K562 (cell line): ENCODE results near the gene CCDC137. TPM values are rescaled to one million over a fixed set of nuclear protein-coding genes. Genes with fewer than 3 reads are reported as not detected.

Experiments
- ARID1B ChIP-seq: fragments of 450-650 bp; IDR thresholded peaks from 2 replicates; pipeline ENCODE4 v1.6.1; 2016; ENCODE audit warnings: antibody characterized with exemption, mild to moderate bottlenecking, inconsistent platforms
- ARNT ChIP-seq, 2 experiments: fragments of 450-650 bp; IDR thresholded peaks; 2 replicates each; pipeline ENCODE4 v1.6.1; 2016; ENCODE audit warnings: mild to moderate bottlenecking in 1 of 2
- DPF2 ChIP-seq: fragments of 450-650 bp; IDR thresholded peaks from 2 replicates; pipeline ENCODE4 v1.6.1; 2016
- ELK3 ChIP-seq: fragments of 450-650 bp; formaldehyde crosslinking; IDR thresholded peaks from 2 replicates; pipeline ENCODE4 v1.4.0; 2020; ENCODE audit warnings: mild to moderate bottlenecking
- GABPA ChIP-seq: fragments of 200-800 bp; sonication (Bioruptor generic); conservative IDR thresholded peaks from 2 replicates; pipeline ENCODE4 v1.6.1; 2016; ENCODE audit warnings: low read depth, missing genetic modification characterization, missing compliant biosample characterization
- GABPB2 ChIP-seq: fragments of 250-450 bp; sonication (Bioruptor Pico); conservative IDR thresholded peaks from 2 replicates; pipeline ENCODE4 v1.5.1; 2021; ENCODE audit warnings: mild to moderate bottlenecking
- HMBOX1 ChIP-seq: sonication (generic); IDR thresholded peaks from 2 replicates; pipeline ENCODE4 v1.6.1; 2016
- ILK ChIP-seq: fragments of 450-650 bp; IDR thresholded peaks from 2 replicates; pipeline ENCODE4 v1.6.1; 2016; ENCODE audit warnings: missing genetic modification characterization, low read depth, mild to moderate bottlenecking, missing compliant biosample characterization, moderate library complexity, borderline replicate concordance
- JUN ChIP-seq, 2 experiments: sonication (generic) in 1 of 2; formaldehyde crosslinking in 1 of 2; IDR thresholded peaks; 2 replicates each; pipeline versions ENCODE4 v1.6.1 to v1.8.0; 2012 to 2022; ENCODE audit warnings: borderline replicate concordance in 2 of 2, mild to moderate bottlenecking in 2 of 2, improper control_type of control experiment in 1 of 2, low read depth in 1 of 2, low read length in 1 of 2, missing genetic modification reagents in 1 of 2
- KDM4B ChIP-seq, 2 experiments: fragments of 450-650 bp in 1 of 2; sonication (generic) in 1 of 2; IDR thresholded peaks; 2 replicates each; pipeline ENCODE4 v1.6.1; 2016 to 2017; ENCODE audit warnings: borderline replicate concordance in 2 of 2, antibody characterized with exemption in 1 of 2, low read depth in 1 of 2, mild to moderate bottlenecking in 1 of 2
- MCM7 ChIP-seq, 2 experiments: fragments of 450-650 bp; IDR thresholded peaks; 2 replicates each; pipeline ENCODE4 v1.6.1; 2016 to 2018
- MED1 ChIP-seq: sonication (generic); formaldehyde crosslinking; IDR thresholded peaks from 2 replicates; pipeline ENCODE4 v1.8.1; 2023; ENCODE audit warnings: missing genetic modification reagents, borderline replicate concordance
- OTX1 ChIP-seq: fragments of 450-650 bp; formaldehyde crosslinking; IDR thresholded peaks from 2 replicates; pipeline ENCODE4 v1.4.0; 2022; ENCODE audit warnings: mild to moderate bottlenecking
- RCOR1 ChIP-seq, 2 experiments: IDR thresholded peaks; 2 replicates each; pipeline ENCODE4 v1.6.1; 2012; ENCODE audit warnings: low read depth in 2 of 2, low read length in 2 of 2, borderline replicate concordance in 1 of 2, improper control_type of control experiment in 1 of 2
- SMARCC2 ChIP-seq: fragments of 450-650 bp; IDR thresholded peaks from 2 replicates; pipeline ENCODE4 v1.6.1; 2017; ENCODE audit warnings: antibody characterized with exemption, moderate library complexity, mild to moderate bottlenecking, low read depth
- SP2 ChIP-seq: IDR thresholded peaks from 2 replicates; pipeline ENCODE4 v1.6.1; 2011; ENCODE audit warnings: mild to moderate bottlenecking, low read depth, low read length, moderate library complexity; ENCODE audit not compliant: poor library complexity, severe bottlenecking; ENCODE audit errors: extremely low read depth
- TCF7 ChIP-seq: sonication (generic); IDR thresholded peaks from 2 replicates; pipeline ENCODE4 v1.6.1; 2016; ENCODE audit warnings: antibody characterized with exemption, borderline replicate concordance
- ZNF316 ChIP-seq: fragments of 450-650 bp; IDR thresholded peaks from 2 replicates; pipeline ENCODE4 v1.6.1; 2016
- ZNF408 ChIP-seq: fragments of 250-450 bp; sonication (Bioruptor Pico); IDR thresholded peaks from 2 replicates; pipeline ENCODE4 v1.4.0; 2020; ENCODE audit warnings: low read depth, mild to moderate bottlenecking, moderate library complexity
- ZNF77 ChIP-seq: fragments of 250-450 bp; sonication (Bioruptor Pico); IDR thresholded peaks from 2 replicates; pipeline ENCODE4 v1.5.0; 2020
- polyA plus RNA-seq, 8 experiments: library from polyadenylated mRNA; depleted of rRNA in 4 of 8; stranded (reverse) in 5 of 8; unstranded in 3 of 8; fragments of >200 nt; fragmentation: Nextera tagmentation in 2 of 8; fragmentation: Illumina TruSeq in 1 of 8; extraction: Ambion mirVana in 2 of 8; extraction: Trizol in 1 of 8; gene quantifications; 2 replicates each; pipeline versions ENCODE4 v1.2.1 to v1.2.3, GENCODE V29; 2011 to 2014; ENCODE audit warnings: inconsistent platforms in 1 of 8, missing spikeins in 1 of 8
- total RNA-seq, 7 experiments: library from RNA; depleted of rRNA in 6 of 7; stranded (reverse); fragments of >200 nt in 6 of 7; fragmentation: Illumina TruSeq in 2 of 7; extraction: Trizol in 2 of 7; gene quantifications; 2 replicates each; pipeline versions ENCODE4 v1.2.1 to v1.2.3, GENCODE V29; 2011 to 2021; ENCODE audit warnings: low replicate concordance in 1 of 7
- TF ChIP-seq, protein P1 (sequence below): fragments of 450-650 bp; formaldehyde crosslinking; IDR thresholded peaks from 2 replicates; pipeline ENCODE4 v1.4.0; 2022; ENCODE audit warnings: mild to moderate bottlenecking, moderate library complexity
- TF ChIP-seq, protein P2 (sequence below): sonication (generic); formaldehyde crosslinking; IDR thresholded peaks from 2 replicates; pipeline ENCODE4 v1.9.0; 2022; ENCODE audit warnings: mild to moderate bottlenecking, missing genetic modification reagents

Gene CCDC137
- total and polyA plus RNA-seq, 9 of the 15 experiments (the other 6 are each of a cell fraction or from before 2014, with no cell fraction given): 2.3 to 68.1 (median 38.3) TPM

GRCh38 chr17:81702934-81703746, 36.6 kb downstream of the CCDC137 start, which contains the start of gene MRPL12 (continued):
- TF ChIP-seq ILK (no peak), ZNF316 (no peak), ARID1B (0 out of 2 replicates have a peak, but pooled peaks have one; percentile 12), TCF7 (no peak), GABPA (tag) (peak; percentile 97), ARNT (IDR thresholded peaks at IDR 0.05) (no peak), ELK3 (CRISPR knock-in tag) (no peak), JUN (IDR thresholded peaks at IDR 0.05; ENCODE audit: borderline replicate concordance, low read depth, low read length) (0 out of 2 replicates have a peak, but pooled peaks have one; percentile 8), JUN (CRISPR knock-in tag; IDR thresholded peaks at IDR 0.05; ENCODE audit: borderline replicate concordance) (no peak), ZNF408 (CRISPR knock-in tag) (no peak), SMARCC2 (no peak), ZNF77 (CRISPR knock-in tag) (no peak), MCM7 (IDR thresholded peaks at IDR 0.05) (no peak), RCOR1 (IDR thresholded peaks at IDR 0.05; ENCODE audit: borderline replicate concordance in 1 of 2, low read depth in 2 of 2, low read length in 2 of 2) (no peak), SP2 (peak; percentile 98), DPF2 (no peak), GABPB2 (CRISPR knock-in tag) (no peak), OTX1 (CRISPR knock-in tag) (no peak), MED1 (CRISPR knock-in tag) (no peak), KDM4B (IDR thresholded peaks at IDR 0.05; ENCODE audit: borderline replicate concordance in 2 of 2, low read depth in 1 of 2) (peak in 1 of 2 experiments; percentile 82; a peak in 1 of 4 replicates), HMBOX1 (no peak)
- TF ChIP-seq, protein P1, sequence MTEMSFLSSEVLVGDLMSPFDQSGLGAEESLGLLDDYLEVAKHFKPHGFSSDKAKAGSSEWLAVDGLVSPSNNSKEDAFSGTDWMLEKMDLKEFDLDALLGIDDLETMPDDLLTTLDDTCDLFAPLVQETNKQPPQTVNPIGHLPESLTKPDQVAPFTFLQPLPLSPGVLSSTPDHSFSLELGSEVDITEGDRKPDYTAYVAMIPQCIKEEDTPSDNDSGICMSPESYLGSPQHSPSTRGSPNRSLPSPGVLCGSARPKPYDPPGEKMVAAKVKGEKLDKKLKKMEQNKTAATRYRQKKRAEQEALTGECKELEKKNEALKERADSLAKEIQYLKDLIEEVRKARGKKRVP (CRISPR knock-in tag): no peak
- TF ChIP-seq, protein P2, sequence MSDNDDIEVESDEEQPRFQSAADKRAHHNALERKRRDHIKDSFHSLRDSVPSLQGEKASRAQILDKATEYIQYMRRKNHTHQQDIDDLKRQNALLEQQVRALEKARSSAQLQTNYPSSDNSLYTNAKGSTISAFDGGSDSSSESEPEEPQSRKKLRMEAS (CRISPR knock-in tag): peak; percentile 80
